Hippocampal formation (tissue), 2 donors: ENCODE data around the gene PPFIA1.
"Not testable (repeated sequence)": the region's sequence is repeated elsewhere in the genome, so short reads cannot be mapped to it uniquely, and the experiment has no call there.

Source experiments
- DNase-seq, 2 donors: peaks; one replicate each; lab custom pipeline; 2025; lab: John Stamatoyannopoulos, UW

PPFIA1 gene

DNA sequence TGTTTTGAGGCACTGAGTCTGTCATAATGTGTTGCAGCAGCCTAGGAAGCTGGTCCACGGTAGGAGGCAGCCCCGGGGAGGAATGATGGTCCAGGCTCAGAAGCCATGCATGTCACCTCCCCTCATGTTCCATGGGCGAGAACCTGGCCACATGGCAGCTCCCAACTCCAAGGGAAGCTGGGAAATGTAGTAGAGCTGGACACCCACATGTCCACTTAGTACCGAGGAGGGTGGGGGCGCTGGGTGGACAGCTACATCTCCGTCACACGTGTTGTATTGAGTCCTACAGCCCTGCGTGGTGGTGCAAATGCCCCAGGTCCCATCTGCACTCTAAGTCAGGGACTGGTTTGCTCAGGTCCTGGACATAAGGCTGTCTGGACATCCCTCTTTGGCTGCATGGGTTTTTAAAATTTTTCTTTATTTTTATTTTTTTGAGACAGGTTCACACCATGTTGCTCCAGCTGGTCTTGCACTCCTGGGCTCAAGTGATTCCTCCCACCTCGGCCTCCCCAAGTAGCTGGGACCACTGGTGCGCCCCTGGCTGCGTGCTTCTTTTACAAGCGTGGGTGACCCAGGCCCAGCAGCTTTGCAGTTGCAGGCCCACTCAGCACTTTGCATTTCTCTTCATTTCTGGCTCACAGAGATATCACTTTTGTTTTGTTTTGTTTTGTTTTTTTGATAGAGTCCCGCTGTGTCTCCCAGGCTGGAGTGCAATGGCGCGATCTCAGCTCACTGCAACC lies 123.9 kb downstream of the PPFIA1 start:
- no peak for DNase-seq

- DNase-seq, result no peak
Measured at GRCh38 chr11:70397336-70397982, 127.0 kb downstream of the PPFIA1 start.

DNA sequence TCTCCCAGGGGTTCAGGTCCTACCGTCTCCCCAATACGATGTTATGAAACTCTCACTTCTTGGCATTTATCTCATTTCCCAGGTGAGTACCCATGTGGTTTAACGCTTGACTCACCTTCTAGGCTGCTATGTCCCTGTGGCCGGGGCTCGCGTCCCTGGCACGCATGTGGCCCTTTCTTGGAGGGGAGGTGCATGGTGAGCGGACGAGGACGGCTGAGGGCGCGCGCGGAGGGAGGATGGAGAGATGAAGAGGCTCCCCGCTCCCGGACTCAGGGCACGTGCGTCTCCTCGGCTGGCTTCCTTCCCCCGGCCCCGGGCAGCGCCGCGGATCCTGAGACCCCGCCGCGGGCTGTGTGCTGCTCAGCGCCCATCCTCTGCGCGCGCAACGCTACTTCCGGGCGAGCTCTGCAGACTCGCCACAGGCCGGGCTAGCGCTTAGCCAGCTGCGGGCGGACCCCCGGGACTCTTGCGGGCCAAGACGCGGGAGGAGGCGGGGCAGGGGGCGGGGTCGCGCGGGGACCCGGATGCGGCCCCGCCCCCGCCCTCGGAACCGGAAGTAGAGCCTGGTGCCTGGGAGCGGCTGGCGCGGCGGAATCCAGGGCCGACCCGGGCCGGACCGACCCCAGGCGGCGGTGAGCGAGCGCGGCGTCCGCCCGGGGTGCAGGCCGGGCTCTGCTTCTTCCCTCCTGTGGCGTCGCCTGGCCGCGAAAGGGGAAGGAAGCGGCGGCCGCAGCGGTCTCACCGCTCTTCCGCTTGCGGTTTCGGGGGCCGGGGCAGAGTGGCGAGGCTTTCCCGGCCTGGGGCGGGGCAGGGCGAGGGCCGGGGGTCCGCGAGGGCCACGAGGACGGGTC lies 127.7 kb downstream of the PPFIA1 start, which contains the start of gene CTTN:
CTTN (plus strand) TSS at position 547 of the 851 bp plus-strand sequence. CDS start 8,769 bp downstream, outside the sequence.
- peak; percentile 67 to 79 for DNase-seq

DNA sequence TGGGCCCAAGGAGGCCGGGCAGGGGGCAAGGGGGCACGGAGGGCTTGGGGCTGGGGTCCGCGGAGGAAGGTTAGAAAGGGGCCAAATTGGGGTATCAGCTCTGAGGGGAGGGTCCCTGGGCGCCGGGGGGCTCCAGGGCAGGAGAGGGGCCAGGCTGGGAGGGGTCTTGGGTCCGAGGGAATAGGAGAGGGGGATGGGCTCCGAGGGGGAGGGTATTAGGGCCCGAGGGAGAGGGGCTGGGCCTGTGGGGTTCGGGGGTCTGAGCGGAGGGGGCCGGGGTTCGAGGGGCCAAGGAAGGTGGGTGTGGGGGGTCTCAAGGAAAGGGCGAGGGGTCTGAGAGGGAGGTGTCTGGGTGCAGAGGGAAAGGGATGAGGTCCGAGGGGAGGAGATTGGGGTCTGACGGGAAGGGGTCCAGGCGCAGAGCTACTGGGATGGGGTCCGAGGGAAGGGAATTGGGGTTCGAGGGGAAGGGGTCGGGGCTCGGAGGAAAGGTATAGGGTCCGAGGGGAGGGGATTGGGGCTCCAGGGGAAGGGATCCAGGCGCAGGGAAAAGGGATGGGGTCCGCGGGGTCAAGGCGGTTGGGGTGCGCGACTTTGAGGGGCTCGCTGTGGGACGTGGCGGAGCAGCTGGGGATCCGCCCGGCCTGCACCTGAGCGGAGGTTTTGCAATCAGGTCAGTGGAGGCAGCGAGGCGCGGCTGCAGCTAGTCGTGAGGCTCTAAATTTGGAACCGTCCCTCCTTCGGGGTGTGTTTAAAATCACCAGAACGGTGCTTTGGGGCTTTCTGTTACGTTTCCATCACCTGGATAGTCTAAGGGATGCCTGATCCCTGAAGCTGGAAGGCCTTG lies 128.6 kb downstream of the PPFIA1 start:
- no peak for DNase-seq

- DNase-seq, result peak in 1 of 2 donors; percentile 10
Measured at GRCh38 chr11:70399681-70400112, 129.2 kb downstream of the PPFIA1 start.

GRCh38 chr11:70400643-70401042 lies 130.2 kb downstream of the PPFIA1 start:
- DNase-seq, result no peak

DNA sequence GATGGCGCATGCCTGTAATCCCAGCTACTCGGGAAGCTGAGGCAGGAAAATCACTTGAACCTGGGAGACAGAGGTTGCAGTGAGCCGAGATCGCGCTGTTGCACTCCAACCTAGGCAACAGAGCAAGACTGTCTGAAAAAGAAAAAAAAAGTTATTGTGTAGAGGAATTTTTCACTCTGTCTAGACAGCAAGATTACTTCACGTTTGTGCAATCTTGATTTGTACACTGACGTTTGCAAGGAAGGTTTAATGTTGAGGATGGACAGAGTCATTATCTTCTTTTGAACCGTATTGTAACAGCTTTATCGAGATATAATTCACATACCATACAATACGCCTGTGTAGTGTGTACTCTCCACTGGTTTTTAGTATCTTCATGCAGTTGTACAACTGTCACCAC lies 131.5 kb downstream of the PPFIA1 start:
- no peak for DNase-seq

GRCh38 chr11:70402685-70403084 lies 132.2 kb downstream of the PPFIA1 start:
- DNase-seq, result no peak

GRCh38 chr11:70404244-70404643 lies 133.8 kb downstream of the PPFIA1 start:
- no peak for DNase-seq

- DNase-seq, result no peak
Measured at GRCh38 chr11:70405679-70406395, 135.3 kb downstream of the PPFIA1 start.

GRCh38 chr11:70407121-70407520 lies 136.6 kb downstream of the PPFIA1 start:
- no peak for DNase-seq

DNA sequence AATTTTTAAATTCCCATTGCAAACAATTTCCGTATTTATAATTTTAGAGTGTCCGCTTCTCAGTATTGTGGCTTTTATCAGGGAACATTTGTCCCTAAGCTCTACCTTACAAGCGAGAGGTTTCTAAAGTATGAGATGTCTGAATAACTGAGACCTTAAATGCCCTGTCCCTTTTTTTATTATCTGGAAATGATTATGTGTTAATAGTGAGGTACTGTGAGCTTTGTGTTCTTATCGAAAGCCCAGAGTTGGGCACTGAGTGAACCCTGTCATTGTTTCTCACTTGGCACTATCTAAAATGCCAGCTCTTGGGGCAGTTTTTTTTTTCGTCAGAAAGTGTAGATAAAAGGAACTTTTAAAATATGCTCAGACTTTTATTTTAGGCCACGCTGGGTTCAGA lies 137.3 kb downstream of the PPFIA1 start:
- no peak for DNase-seq

DNA sequence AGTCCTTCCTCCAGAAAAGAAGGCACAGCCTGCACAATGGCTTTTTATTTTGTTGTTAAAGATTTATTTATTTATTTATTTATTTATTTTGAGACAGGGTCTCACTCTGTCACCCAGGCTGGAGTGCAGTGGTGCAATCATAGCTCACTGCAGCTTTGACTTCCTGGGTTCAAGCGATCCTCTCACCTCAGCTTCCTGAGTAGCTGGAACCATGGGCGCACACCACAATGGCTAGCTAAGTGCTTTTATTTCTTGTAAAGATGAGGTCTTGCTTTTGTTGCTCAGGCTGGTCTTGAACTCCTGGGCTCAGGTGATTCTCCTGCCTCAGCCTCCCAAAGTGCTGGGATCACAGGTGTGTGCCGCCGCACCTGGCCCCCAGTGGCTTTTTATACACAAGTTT lies 137.8 kb downstream of the PPFIA1 start:
- not testable (repeated sequence) for DNase-seq

GRCh38 chr11:70409437-70409836 lies 138.9 kb downstream of the PPFIA1 start:
- no peak for DNase-seq

DNA sequence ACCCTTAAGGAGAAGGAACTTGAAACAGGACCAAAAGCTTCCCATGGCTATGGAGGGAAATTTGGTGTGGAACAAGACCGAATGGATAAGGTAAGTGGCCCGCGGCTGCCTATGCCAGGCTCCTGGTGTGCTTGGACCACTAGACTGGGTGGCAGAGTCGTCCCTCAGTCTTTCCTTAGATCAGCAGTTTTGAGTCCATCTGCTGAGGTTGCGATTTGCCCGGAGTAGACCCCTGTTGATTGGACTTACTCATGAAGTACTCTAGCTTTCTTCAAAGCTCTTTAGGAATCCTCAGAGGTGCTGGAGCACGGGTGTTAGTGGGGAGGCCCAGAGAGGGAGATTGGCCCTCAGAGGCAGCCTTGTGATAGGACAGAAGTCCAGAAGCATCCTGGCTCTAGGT lies 139.4 kb downstream of the PPFIA1 start:
- DNase-seq, result no peak

GRCh38 chr11:70410276-70411205 lies 140.1 kb downstream of the PPFIA1 start:
- no peak for DNase-seq

GRCh38 chr11:70411713-70412452 lies 141.4 kb downstream of the PPFIA1 start:
- no peak for DNase-seq

DNA sequence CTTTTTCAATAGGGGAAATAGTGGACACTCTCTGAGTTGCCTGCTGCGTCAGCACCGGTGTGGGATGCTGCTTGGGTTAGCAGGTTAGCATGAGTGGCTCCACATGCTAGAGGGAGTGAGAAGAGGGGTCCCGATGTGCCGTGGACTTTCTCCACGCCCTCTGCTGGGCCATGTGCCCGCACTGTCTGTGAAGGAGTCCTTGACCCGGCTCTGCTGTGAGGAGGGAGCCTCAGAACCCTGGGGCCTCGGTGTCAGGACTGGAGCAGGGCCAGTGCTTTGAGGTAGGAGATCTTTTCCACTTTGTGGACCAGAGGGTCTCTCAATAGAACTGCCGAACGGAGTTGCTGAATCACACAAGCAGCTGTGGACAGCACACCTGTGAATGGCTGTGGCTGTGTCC lies 142.7 kb downstream of the PPFIA1 start:
- DNase-seq, result no peak
